H1 (cell line): ENCODE measurements around the gene RAP1B. TPM values are rescaled to one million over a fixed set of nuclear protein-coding genes. Genes with fewer than 3 reads are reported as not detected.

Source experiments
- CTCF ChIA-PET: fragments of 300-600 bp; sonication (Branson Sonifier 250); formaldehyde crosslinking; loops from one replicate; lab custom pipeline; 2021; ENCODE audit not compliant: partially characterized antibody; lab: Charles Lee
- POLR2A ChIA-PET: fragments of 300-600 bp; sonication (Branson Sonifier 250); formaldehyde crosslinking; loops from one replicate; lab custom pipeline; 2021; ENCODE audit warnings: inconsistent platforms; ENCODE audit not compliant: partially characterized antibody; lab: Charles Lee
- DNase-seq, 2 experiments: peaks; one replicate each; pipeline versions ENCODE4 v3.0.0 to v3.0.0-alpha.2; 2010 to 2022; ENCODE audit warnings: low spot score in 2 of 2, low read depth in 1 of 2, mixed read lengths in 1 of 2
- FAIRE-seq: peaks from 2 replicates; lab custom pipeline; 2011; peaks lifted over from hg19 to GRCh38; lab: Jason Lieb, UNC
- H2AFZ ChIP-seq: 2 replicates; pipeline ENCODE4 v1.8.1; 2012; ENCODE audit warnings: low read length, inconsistent platforms
- H2AK5ac ChIP-seq: 2 replicates; pipeline ENCODE4 v1.6.1; 2013; ENCODE audit warnings: low read depth, low read length
- H2BK120ac ChIP-seq: replicated peaks from 2 replicates; pipeline ENCODE3; 2013; ENCODE audit warnings: low read depth, low read length, inconsistent platforms
- H2BK12ac ChIP-seq: 2 replicates; pipeline ENCODE4 v1.6.1; 2013; ENCODE audit warnings: low read depth, low read length
- H2BK15ac ChIP-seq: 2 replicates; pipeline ENCODE4 v1.6.1; 2013; ENCODE audit warnings: low read length
- H2BK20ac ChIP-seq: 2 replicates; pipeline ENCODE4 v1.6.1; 2013; ENCODE audit warnings: low read length
- H2BK5ac ChIP-seq: 2 replicates; pipeline ENCODE4 v1.6.1; 2013; ENCODE audit warnings: low read depth, low read length
- H3K14ac ChIP-seq: 2 replicates; pipeline ENCODE4 v1.6.1; 2013; ENCODE audit warnings: inconsistent platforms; ENCODE audit not compliant: insufficient read length
- H3K18ac ChIP-seq: 2 replicates; pipeline ENCODE4 v1.6.1; 2013; ENCODE audit warnings: low read length; ENCODE audit errors: extremely low read depth
- H3K23ac ChIP-seq: 2 replicates; pipeline ENCODE4 v1.6.1; 2013; ENCODE audit warnings: inconsistent platforms; ENCODE audit not compliant: insufficient read length
- H3K23me2 ChIP-seq: 2 replicates; pipeline ENCODE4 v1.6.1; 2013; ENCODE audit warnings: low read depth, low read length
- H3K27ac ChIP-seq: 2 replicates; pipeline ENCODE4 v1.6.1; 2011; ENCODE audit warnings: low read depth, low read length, inconsistent platforms
- H3K27me3 ChIP-seq, 4 experiments: replicated peaks in 1 of 4; 1 replicate in 1 of 4; 2 replicates in 3 of 4; pipeline versions ENCODE4 v1.6.1 to v1.8.1; 2011 to 2013; ENCODE audit warnings: low read length in 3 of 4, mild to moderate bottlenecking in 3 of 4, inconsistent platforms in 2 of 4, mixed read lengths in 2 of 4, moderate library complexity in 1 of 4; ENCODE audit not compliant: control insufficient read depth in 3 of 4, insufficient read depth in 3 of 4; ENCODE audit errors: extremely low read depth in 1 of 4
- H3K36me3 ChIP-seq, 4 experiments: 2 replicates each; pipeline versions ENCODE4 v1.6.1 to v1.8.1; 2011 to 2013; ENCODE audit warnings: mild to moderate bottlenecking in 4 of 4, low read length in 3 of 4, moderate library complexity in 2 of 4, control low read depth in 1 of 4, inconsistent platforms in 1 of 4; ENCODE audit not compliant: insufficient read depth in 4 of 4, control insufficient read depth in 2 of 4
- H3K4ac ChIP-seq: replicated peaks from 2 replicates; pipeline ENCODE3; 2013; ENCODE audit warnings: low read length, low read depth, mixed read lengths, inconsistent platforms; ENCODE audit not compliant: insufficient read length
- H3K4me1 ChIP-seq, 4 experiments: replicated peaks in 1 of 4; 1 replicate in 1 of 4; 2 replicates in 3 of 4; pipeline versions ENCODE4 v1.6.1 to v1.8.1; 2011 to 2013; ENCODE audit warnings: low read length in 3 of 4, inconsistent platforms in 2 of 4, mixed read lengths in 1 of 4; ENCODE audit not compliant: insufficient read depth in 4 of 4, control insufficient read depth in 3 of 4
- H3K4me2 ChIP-seq, 2 experiments: 2 replicates each; pipeline versions ENCODE4 v1.6.1 to v1.8.1; 2011 to 2013; ENCODE audit warnings: low read depth in 2 of 2, low read length in 2 of 2, control low read depth in 1 of 2, inconsistent platforms in 1 of 2, mild to moderate bottlenecking in 1 of 2; ENCODE audit not compliant: insufficient read depth in 1 of 2
- H3K4me3 ChIP-seq, 4 experiments: fragments of 200-600, 300-600 bp in 1 of 4; sonication (generic), shearing (Covaris generic), sonication (Bioruptor Twin) in 1 of 4; 2 replicates each; pipeline versions ENCODE4 v1.5.1 to v1.8.1; 2011 to 2016; ENCODE audit warnings: low read length in 4 of 4, low read depth in 3 of 4, control low read depth in 2 of 4, inconsistent platforms in 2 of 4, mild to moderate bottlenecking in 2 of 4, mixed read lengths in 1 of 4, moderate library complexity in 1 of 4; ENCODE audit not compliant: insufficient read depth in 2 of 4; ENCODE audit errors: extremely low read depth in 1 of 4
- H3K56ac ChIP-seq: replicated peaks from 2 replicates; pipeline ENCODE3; 2013; ENCODE audit warnings: low read depth, mild to moderate bottlenecking, mixed read lengths, low read length, inconsistent platforms; ENCODE audit not compliant: insufficient read length
- H3K79me1 ChIP-seq: 2 replicates; pipeline ENCODE4 v1.6.1; 2013; ENCODE audit warnings: low read depth, low read length, control low read depth
- H3K79me2 ChIP-seq, 2 experiments: 2 replicates each; pipeline versions ENCODE4 v1.6.1 to v1.8.1; 2012 to 2013; ENCODE audit warnings: low read length in 2 of 2, mild to moderate bottlenecking in 2 of 2, inconsistent platforms in 1 of 2; ENCODE audit not compliant: insufficient read depth in 2 of 2, control insufficient read depth in 1 of 2
- H3K9ac ChIP-seq, 4 experiments: replicated peaks in 1 of 4; 1 replicate in 1 of 4; 2 replicates in 3 of 4; pipeline versions ENCODE4 v1.6.1 to v1.8.1; 2011 to 2013; ENCODE audit warnings: low read depth in 3 of 4, low read length in 3 of 4, control low read depth in 2 of 4, mild to moderate bottlenecking in 2 of 4, moderate library complexity in 2 of 4, inconsistent platforms in 1 of 4; ENCODE audit errors: extremely low read depth in 1 of 4
- H3K9me3 ChIP-seq, 2 experiments: 2 replicates each; pipeline versions ENCODE4 v1.6.1 to v1.8.1; 2012 to 2013; ENCODE audit warnings: mild to moderate bottlenecking in 2 of 2, moderate library complexity in 2 of 2, control low read depth in 1 of 2, inconsistent platforms in 1 of 2, low read depth in 1 of 2, low read length in 1 of 2, mixed read lengths in 1 of 2; ENCODE audit not compliant: insufficient read depth in 2 of 2
- H4K20me1 ChIP-seq, 2 experiments: replicated peaks in 1 of 2; 2 replicates each; pipeline versions ENCODE3 to v1.8.1; 2011 to 2013; ENCODE audit warnings: inconsistent platforms in 2 of 2, low read length in 2 of 2, mild to moderate bottlenecking in 1 of 2; ENCODE audit not compliant: insufficient read depth in 2 of 2, control insufficient read depth in 1 of 2
- H4K5ac ChIP-seq: 2 replicates; pipeline ENCODE4 v1.6.1; 2013; ENCODE audit warnings: low read length, low read depth, mixed read lengths, inconsistent platforms; ENCODE audit not compliant: insufficient read length
- H4K8ac ChIP-seq: 2 replicates; pipeline ENCODE4 v1.8.0; 2013; ENCODE audit warnings: mild to moderate bottlenecking, moderate library complexity, low read length, inconsistent platforms; ENCODE audit not compliant: insufficient read depth; ENCODE audit errors: extremely low read depth
- H4K91ac ChIP-seq: replicated peaks from 2 replicates; pipeline ENCODE3; 2013; ENCODE audit warnings: low read length, mixed read lengths, inconsistent platforms; ENCODE audit not compliant: insufficient read length
- ASH2L ChIP-seq: fragments of 200-600, 300-600 bp; sonication (generic); IDR thresholded peaks from one replicate; pipeline ENCODE4 v1.7.1; 2017; ENCODE audit warnings: low read length
- EP300 ChIP-seq, 2 experiments: IDR thresholded peaks; 1 replicate in 1 of 2; 2 replicates in 1 of 2; pipeline ENCODE4 v1.6.1; 2011 to 2012; ENCODE audit warnings: low read depth in 2 of 2, low read length in 2 of 2, mild to moderate bottlenecking in 2 of 2, borderline replicate concordance in 1 of 2, inconsistent platforms in 1 of 2, moderate library complexity in 1 of 2
- SRF ChIP-seq: IDR thresholded peaks from 2 replicates; pipeline ENCODE4 v1.6.1; 2011; ENCODE audit warnings: mild to moderate bottlenecking, low read depth, low read length, moderate library complexity
- ZNF274 ChIP-seq: IDR thresholded peaks from 2 replicates; pipeline ENCODE4 v1.7.0; 2012; ENCODE audit warnings: low read length, borderline replicate concordance; ENCODE audit errors: extremely low read depth
- WGBS, 2 experiments: shearing (Covaris generic) in 1 of 2; methylation state at CpG; one replicate each; pipeline versions ENCODE4 v1.1.6 to v1.1.7; 2013 to 2015; ENCODE audit warnings: low lambda C conversion rate in 2 of 2, mixed read lengths in 2 of 2, inconsistent platforms in 1 of 2, low coverage in 1 of 2, missing lambda C conversion rate in 1 of 2; ENCODE audit not compliant: insufficient replicate concordance in 2 of 2, insufficient coverage in 1 of 2, insufficient read length in 1 of 2; ENCODE audit errors: extremely low coverage in 1 of 2, missing lambda C conversion rate in 1 of 2; 5-methylcytosine and 5-hydroxymethylcytosine counted together
- polyA plus RNA-seq, 7 experiments: library from polyadenylated mRNA; depleted of rRNA in 3 of 7; stranded (reverse) in 5 of 7; unstranded in 2 of 7; fragments of >200 nt in 5 of 7; fragments of 200-250 nt in 2 of 7; gene quantifications; 1 replicate in 5 of 7; 2 replicates in 1 of 7; 4 replicates in 1 of 7; pipeline versions ENCODE4 v1.2.1 to v1.2.3, GENCODE V29; 2011 to 2013; ENCODE audit warnings: missing spikeins in 2 of 7, mixed read lengths in 2 of 7
- total RNA-seq: library from RNA; stranded (reverse); fragmentation: NEBNext Ultra II Directional; extraction: Animal tissue kit (Norgen Biotek cat#: 25700); gene quantifications from 2 replicates; pipeline ENCODE4 v1.2.1, GENCODE V29; 2021
- TF ChIP-seq, protein P1 (sequence below): IDR thresholded peaks from 2 replicates; pipeline ENCODE4 v1.6.1; 2011; ENCODE audit warnings: low read length, improper control_type of control experiment
- TF ChIP-seq, protein P2 (sequence below), 3 experiments: IDR thresholded peaks; 1 replicate in 2 of 3; 2 replicates in 1 of 3; pipeline versions ENCODE4 v1.5.1 to v1.6.1; 2011; ENCODE audit warnings: low read length in 3 of 3, mild to moderate bottlenecking in 3 of 3, inconsistent platforms in 2 of 3, low read depth in 1 of 3, moderate library complexity in 1 of 3; ENCODE audit not compliant: insufficient read depth in 1 of 3; ENCODE audit errors: control extremely low read depth in 1 of 3

The RAP1B gene
- total and polyA plus RNA-seq, 2 of the 8 experiments (the other 6 are each of a cell fraction or from before 2014, with no cell fraction given): 61.4 to 112 TPM

- no peak overlapping the region for H3K9ac ChIP-seq
- peaks cover 0 to 5% (median 0%) of the 10 kb centered on the region in 4 experiments; a peak in 2 of 8 replicates for H3K36me3 ChIP-seq
- no peak overlapping the region for H2BK20ac ChIP-seq
- no peak overlapping the region for H3K27ac ChIP-seq
- H3K4me2 ChIP-seq: no peak overlapping the region
- POLR2A ChIA-PET: interaction anchor here (0.6 to 0.7 kb wide), 2 partner anchors 36 to 143 kb away, joined by 3 to 4 read pairs; no protein-coding TSS in a partner anchor
- no peak overlapping the region for H3K23ac ChIP-seq
- DNase-seq (no peak), FAIRE-seq (no peak)
- H3K4me3 ChIP-seq: no peak overlapping the region
- no peak overlapping the region for H3K4ac ChIP-seq
- CTCF ChIA-PET: interaction anchor here (0.6 to 0.9 kb wide), 3 partner anchors 87 to 279 kb away, joined by 3 to 7 read pairs (median 6); no protein-coding TSS in a partner anchor
- H2BK120ac ChIP-seq: no peak overlapping the region
- no peaks in the 10 kb centered on the region for H3K27me3 ChIP-seq
- no peak overlapping the region for H2BK12ac ChIP-seq
- 92% methylated on average over 4 of the region's 4 CpGs; no CpG with 5 or more reads in 1 of the 2 experiments for WGBS, 2 experiments
- no peaks in the 10 kb centered on the region for H3K79me1 ChIP-seq
- no peak overlapping the region for H2BK5ac ChIP-seq
- H3K18ac ChIP-seq: no peak overlapping the region
- H3K4me1 ChIP-seq: peaks cover 0 to 6% (median 5%) of the 10 kb centered on the region in 4 experiments; a peak in 6 of 7 replicates
- no peak overlapping the region for H2AK5ac ChIP-seq
- no peak overlapping the region; the same call in 1 of the 2 replicates for H4K8ac ChIP-seq
- no peak overlapping the region for H2AFZ ChIP-seq
- H2BK15ac ChIP-seq: no peak overlapping the region
- H4K5ac ChIP-seq: no peak overlapping the region
- H4K20me1 ChIP-seq: peaks cover 11 to 19% of the 10 kb centered on the region in 2 experiments
- H3K79me2 ChIP-seq: peaks cover 8 to 100% of the 10 kb centered on the region in 2 experiments
- no peak overlapping the region for H4K91ac ChIP-seq
- H3K14ac ChIP-seq: no peak overlapping the region
- H3K56ac ChIP-seq: no peak overlapping the region
- H3K23me2 ChIP-seq: no peaks in the 10 kb centered on the region
- no peaks in the 10 kb centered on the region for H3K9me3 ChIP-seq
- TF ChIP-seq, protein P1, sequence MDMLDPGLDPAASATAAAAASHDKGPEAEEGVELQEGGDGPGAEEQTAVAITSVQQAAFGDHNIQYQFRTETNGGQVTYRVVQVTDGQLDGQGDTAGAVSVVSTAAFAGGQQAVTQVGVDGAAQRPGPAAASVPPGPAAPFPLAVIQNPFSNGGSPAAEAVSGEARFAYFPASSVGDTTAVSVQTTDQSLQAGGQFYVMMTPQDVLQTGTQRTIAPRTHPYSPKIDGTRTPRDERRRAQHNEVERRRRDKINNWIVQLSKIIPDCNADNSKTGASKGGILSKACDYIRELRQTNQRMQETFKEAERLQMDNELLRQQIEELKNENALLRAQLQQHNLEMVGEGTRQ: no peak
- TF ChIP-seq SRF: no peak
- no peak for TF ChIP-seq EP300 (IDR thresholded peaks at IDR 0.05; ENCODE audit: borderline replicate concordance in 1 of 2, low read depth in 2 of 2, low read length in 2 of 2)
- TF ChIP-seq ZNF274: no peak
- no peak for TF ChIP-seq ASH2L
- TF ChIP-seq, protein P2, sequence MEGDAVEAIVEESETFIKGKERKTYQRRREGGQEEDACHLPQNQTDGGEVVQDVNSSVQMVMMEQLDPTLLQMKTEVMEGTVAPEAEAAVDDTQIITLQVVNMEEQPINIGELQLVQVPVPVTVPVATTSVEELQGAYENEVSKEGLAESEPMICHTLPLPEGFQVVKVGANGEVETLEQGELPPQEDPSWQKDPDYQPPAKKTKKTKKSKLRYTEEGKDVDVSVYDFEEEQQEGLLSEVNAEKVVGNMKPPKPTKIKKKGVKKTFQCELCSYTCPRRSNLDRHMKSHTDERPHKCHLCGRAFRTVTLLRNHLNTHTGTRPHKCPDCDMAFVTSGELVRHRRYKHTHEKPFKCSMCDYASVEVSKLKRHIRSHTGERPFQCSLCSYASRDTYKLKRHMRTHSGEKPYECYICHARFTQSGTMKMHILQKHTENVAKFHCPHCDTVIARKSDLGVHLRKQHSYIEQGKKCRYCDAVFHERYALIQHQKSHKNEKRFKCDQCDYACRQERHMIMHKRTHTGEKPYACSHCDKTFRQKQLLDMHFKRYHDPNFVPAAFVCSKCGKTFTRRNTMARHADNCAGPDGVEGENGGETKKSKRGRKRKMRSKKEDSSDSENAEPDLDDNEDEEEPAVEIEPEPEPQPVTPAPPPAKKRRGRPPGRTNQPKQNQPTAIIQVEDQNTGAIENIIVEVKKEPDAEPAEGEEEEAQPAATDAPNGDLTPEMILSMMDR (IDR thresholded peaks at IDR 0.05; ENCODE audit: control extremely low read depth in 1 of 3, insufficient read depth in 1 of 3, low read depth in 1 of 3, low read length in 3 of 3): no peak
Observed at GRCh38 chr12:68617160-68617926, 6.6 kb downstream of the RAP1B start.
